AG04449 (cell line): ENCODE results near the gene PI4KB.

ENCODE experiments used
- CTCF ChIA-PET: fragments of 350-600 bp; formaldehyde crosslinking; extraction: SDS; loops from one replicate; lab custom pipeline; 2021; ENCODE audit warnings: antibody characterized with exemption; lab: Yijun Ruan, JAX
- POLR2A ChIA-PET: fragments of 400-600, 350-600 bp; formaldehyde crosslinking; extraction: SDS; loops from one replicate; lab custom pipeline; 2020; ENCODE audit warnings: antibody characterized with exemption, inconsistent platforms; lab: Yijun Ruan, JAX
- DNase-seq: peaks from one replicate; pipeline ENCODE4 v3.0.0-alpha.2; 2010; ENCODE audit warnings: low read depth, low spot score
- H3K4me3 ChIP-seq: 2 replicates; pipeline ENCODE4 v1.5.1; 2011; ENCODE audit warnings: low read depth, mild to moderate bottlenecking, control low read depth, low read length
- TF ChIP-seq, protein P1 (sequence below): IDR thresholded peaks from one replicate; pipeline ENCODE4 v1.5.1; 2011; ENCODE audit warnings: mild to moderate bottlenecking, moderate library complexity, low read length, control low read depth, inconsistent platforms; ENCODE audit not compliant: insufficient read depth; ENCODE audit errors: missing control alignments

PI4KB gene

DNA sequence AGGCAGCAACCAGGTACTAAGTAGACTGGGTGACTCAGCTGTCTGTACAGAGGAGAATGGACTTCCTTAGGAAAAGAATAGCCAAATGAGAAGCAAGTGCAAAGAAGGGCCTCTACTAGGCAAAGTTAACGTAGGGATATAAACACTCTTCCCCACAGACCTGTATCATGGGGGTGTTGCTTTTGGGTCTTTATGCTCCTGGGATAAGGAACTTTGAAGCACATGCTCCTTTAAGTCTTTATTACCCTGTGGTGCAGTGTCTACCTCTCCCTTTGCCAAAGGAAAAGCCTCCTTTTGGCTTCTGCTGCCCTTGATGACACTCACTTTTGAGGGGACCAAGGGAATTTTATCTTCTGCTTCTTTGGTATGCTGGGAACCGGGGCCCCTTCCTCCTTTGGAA lies 14.8 kb upstream of the PI4KB start:
- CTCF ChIA-PET = interaction anchor here (2.2 to 11.2 kb wide), 4 partner anchors 9 to 56 kb away, joined by 13 to 748 read pairs (median 144); partner anchors contain the start of genes PI4KB and PSMB4
- TF ChIP-seq, protein P1, sequence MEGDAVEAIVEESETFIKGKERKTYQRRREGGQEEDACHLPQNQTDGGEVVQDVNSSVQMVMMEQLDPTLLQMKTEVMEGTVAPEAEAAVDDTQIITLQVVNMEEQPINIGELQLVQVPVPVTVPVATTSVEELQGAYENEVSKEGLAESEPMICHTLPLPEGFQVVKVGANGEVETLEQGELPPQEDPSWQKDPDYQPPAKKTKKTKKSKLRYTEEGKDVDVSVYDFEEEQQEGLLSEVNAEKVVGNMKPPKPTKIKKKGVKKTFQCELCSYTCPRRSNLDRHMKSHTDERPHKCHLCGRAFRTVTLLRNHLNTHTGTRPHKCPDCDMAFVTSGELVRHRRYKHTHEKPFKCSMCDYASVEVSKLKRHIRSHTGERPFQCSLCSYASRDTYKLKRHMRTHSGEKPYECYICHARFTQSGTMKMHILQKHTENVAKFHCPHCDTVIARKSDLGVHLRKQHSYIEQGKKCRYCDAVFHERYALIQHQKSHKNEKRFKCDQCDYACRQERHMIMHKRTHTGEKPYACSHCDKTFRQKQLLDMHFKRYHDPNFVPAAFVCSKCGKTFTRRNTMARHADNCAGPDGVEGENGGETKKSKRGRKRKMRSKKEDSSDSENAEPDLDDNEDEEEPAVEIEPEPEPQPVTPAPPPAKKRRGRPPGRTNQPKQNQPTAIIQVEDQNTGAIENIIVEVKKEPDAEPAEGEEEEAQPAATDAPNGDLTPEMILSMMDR = no peak
- no peak overlapping the region for H3K4me3 ChIP-seq
- no peak for DNase-seq
- POLR2A ChIA-PET = interaction anchor here (1.3 kb wide), 1 partner anchor 32 kb away, joined by 3 read pairs; no protein-coding TSS in a partner anchor

DNA sequence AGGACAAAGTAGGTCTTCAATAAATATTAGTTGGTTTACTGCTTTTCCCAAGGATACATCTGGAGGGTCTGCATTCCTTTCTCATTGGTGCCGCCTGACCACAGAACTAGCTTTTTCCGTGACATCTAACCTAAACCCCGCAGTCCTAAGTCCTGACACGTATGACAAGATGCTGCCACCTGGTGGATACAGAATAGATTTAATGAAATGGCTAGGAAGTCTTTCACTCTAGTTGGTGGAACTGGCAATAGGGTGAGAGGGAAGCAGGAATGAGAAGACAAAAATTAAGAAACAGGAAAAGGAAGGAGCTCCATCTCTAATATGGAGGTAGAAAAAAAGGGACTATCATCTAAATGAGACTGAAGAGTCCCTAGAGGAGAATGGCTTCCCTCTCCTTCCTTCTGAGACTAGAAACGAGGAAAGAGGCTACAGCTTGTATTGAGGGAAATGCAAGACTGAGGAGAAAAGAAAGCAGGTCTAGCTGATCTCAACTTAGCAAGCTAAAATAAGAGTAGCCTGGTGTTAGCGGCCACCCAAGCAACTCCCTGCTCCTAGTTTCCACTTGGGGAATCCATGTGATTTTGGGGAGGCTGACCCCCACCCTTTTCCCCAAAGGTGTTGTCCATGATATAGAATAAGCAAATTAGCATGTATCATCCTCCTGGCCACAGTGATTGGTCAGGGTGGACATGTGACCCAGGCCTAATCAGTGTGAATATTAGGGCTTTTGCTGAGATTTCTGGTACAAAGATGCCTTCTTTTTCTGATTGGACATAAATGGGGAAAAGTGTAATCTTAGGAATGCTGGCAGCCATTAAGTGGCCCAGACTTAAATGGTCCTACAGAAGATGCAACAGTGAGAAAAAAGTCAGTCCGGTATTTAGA lies 13.9 kb upstream of the PI4KB start:
- POLR2A ChIA-PET = interaction anchor here (0.9 to 1.3 kb wide), 5 partner anchors 20 to 60 kb away, joined by 3 to 6 read pairs (median 4); partner anchors contain the start of gene ZNF687
- DNase-seq = peak; percentile 45
- CTCF ChIA-PET = interaction anchor here (0.7 to 11.2 kb wide), 45 partner anchors 10 to 243 kb away, joined by 3 to 748 read pairs (median 5); partner anchors contain the start of genes PI4KB, PIP5K1A, PSMB4 and PSMD4
- H3K4me3 ChIP-seq = no peak overlapping the region
- TF ChIP-seq, protein P1 = peak; percentile 46

DNA sequence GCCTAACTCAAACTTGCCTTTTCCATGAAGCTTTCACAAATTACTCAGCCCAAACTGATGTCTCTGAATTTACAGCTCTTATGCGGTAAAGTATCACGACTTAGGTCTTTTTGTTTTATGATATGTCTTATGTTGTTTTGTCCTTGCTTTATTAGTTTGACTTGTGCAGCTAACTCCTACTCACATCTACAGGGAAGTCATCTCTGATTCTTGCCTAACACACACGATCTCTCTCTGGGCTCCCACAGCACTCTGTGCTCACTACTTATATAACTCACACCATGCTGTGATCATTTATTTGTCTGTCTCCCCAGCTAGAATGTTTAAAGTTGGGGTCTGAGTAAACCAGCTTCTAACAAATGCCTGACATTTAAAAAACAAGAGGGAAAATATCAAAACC lies 9.3 kb upstream of the PI4KB start:
- TF ChIP-seq, protein P1 = no peak
- no peak for DNase-seq
- ChIA-PET CTCF (interaction anchor here (1.0 to 11.2 kb wide), 3 partner anchors 9 to 55 kb away, joined by 3 to 748 read pairs (median 235); partner anchors contain the start of gene PI4KB), POLR2A (interaction anchor here (0.9 kb wide), 1 partner anchor 10 kb away, joined by 3 read pairs; no protein-coding TSS in a partner anchor)
- no peak overlapping the region for H3K4me3 ChIP-seq

DNA sequence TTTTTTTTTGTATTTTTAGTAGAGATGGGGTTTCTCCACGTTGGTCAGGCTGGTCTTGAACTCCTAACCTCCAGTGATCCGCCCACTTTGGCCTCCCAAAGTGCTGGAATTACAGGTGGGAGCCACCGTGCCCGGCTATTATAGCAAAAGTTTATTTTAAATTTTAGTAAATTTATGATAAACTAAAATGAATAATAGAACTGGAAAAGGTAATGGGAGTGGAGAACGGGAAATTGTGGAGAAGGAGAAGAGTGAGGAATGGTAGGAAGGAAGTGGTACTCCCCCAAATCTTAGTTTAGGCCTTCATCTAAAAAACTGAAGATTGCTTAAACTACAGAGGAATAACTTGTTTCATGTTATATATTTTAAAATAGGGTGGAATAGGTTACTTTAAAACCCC lies 7.6 kb upstream of the PI4KB start:
- ChIA-PET CTCF (interaction anchor here (15.5 kb wide), 1 partner anchor 6 kb away, joined by 235 read pairs; no protein-coding TSS in a partner anchor), POLR2A (no interaction called here)
- no peak for DNase-seq
- H3K4me3 ChIP-seq = no peak overlapping the region
- TF ChIP-seq, protein P1 = no peak

DNA sequence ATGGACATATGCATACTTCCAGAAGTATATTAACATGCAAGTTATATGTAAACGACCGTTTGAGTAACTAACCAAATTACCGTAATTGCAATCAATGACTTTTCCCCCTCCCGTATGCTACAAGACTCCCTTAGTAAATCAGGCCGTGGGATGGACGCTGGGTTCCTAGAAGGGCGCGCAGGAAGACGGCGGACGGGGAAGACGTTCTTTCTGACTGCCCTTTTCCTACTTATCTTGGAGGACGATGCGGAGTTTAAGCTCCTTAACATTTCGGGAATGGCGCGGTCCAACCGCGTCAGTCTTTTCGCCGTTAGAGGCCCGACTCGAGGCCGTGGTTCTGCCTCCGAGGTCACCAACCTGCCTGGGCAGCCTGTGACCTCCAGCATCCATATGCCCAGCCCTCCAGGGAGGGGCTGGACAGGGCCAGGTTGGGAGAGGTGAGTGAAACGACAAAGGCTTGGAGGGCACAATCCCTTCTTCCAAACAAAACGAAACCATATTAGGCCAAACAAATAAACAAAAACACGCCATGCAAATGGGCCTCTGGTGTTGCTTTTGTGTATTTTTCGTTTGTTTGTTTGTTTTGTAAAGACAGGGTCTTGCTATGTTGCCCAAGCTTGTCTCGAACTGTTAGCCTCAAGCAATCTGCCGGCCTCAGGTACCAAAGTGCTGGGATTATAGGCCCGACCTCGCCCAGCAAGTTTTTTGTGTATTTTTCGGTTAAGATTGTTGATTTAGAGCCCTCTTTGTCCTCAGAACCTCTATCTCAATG lies 873 bp upstream of the PI4KB start:
- ChIA-PET CTCF (interaction anchor here (1.0 to 15.5 kb wide), 5 partner anchors 12 to 27 kb away, joined by 3 to 235 read pairs (median 47); no protein-coding TSS in a partner anchor), POLR2A (interaction anchor here (1.7 to 2.5 kb wide), 3 partner anchors 15 to 47 kb away, joined by 8 to 28 read pairs (median 17); partner anchors contain the start of gene ZNF687)
- TF ChIP-seq, protein P1 = no peak
- peak overlapping the region; percentile 81 for H3K4me3 ChIP-seq
- DNase-seq = no peak
